ENCODE data around the gene KCNB1. TPM values are rescaled to one million over a fixed set of nuclear protein-coding genes. Genes with fewer than 3 reads are reported as not detected.

The KCNB1 gene
- total RNA-seq, 1 experiment from 2014 or later = 0.09 TPM

DNA sequence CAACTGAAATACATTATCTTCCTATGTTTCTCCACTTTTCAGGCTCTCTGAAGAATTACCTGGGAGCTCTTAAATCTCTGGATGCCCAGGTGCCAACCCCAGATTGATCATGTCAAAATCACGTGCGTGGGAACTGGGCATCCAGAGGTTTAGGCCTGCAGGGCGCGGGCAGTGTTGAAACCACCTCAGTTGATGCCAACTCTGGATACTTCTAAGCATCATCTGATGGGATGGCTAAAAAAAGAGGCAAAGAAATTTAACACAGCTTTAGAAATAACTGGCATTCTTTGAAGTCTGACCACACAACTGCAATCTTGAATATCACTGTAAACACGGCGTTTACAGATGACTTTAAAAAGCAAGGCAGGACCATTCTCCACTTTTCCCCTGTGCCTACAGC is 43.6 kb upstream of the KCNB1 start:
- no peaks in the 10 kb centered on the region for H3K9me3 Mint-ChIP-seq (ENCODE audit: unreplicated experiment)
- CTCF ChIA-PET = no interaction called here
- DNase-seq = peak in 1 of 2 experiments; percentile 14

DNA sequence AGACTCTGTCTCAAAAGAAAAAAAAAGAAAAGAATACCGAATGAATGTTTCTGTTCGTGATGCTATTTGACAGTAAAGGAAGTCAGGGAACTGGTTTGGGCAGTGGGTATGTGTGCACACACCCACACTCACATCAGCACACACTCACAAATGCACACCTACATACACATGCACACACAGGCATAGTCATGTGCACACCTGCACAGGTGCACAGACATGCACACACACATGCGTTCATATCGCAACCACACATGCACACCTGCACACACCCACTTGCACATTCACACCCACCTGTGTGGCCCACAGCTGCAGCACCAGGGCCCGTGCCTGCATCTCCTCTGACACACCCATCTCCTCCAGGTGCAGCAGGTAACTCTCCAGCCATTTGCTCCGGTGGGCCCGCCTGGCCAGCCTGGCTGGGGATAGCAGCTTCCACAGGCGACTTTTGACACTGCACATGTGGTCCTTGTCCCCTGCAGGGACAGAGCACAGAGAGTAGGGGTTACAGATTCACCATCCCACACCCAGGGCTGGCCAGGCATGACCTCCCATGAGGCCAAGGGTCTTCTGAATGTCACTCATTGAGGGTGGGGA is 41.4 kb upstream of the KCNB1 start:
- ChIA-PET POLR2A (no interaction called here), CTCF (interaction anchor here (0.6 to 0.7 kb wide), 2 partner anchors 28 to 317 kb away, joined by 3 to 5 read pairs; no protein-coding TSS in a partner anchor)
- no peaks in the 10 kb centered on the region for H3K9me3 Mint-ChIP-seq (ENCODE audit: unreplicated experiment)
- H3K4me1 Mint-ChIP-seq (ENCODE audit: low read depth, unreplicated experiment) = no peaks in the 10 kb centered on the region
- no peak overlapping the region for H3K4me3 Mint-ChIP-seq (ENCODE audit: unreplicated experiment)
- BruUV-seq (replicated peaks) = no TSS peak
- peaks cover 2% of the 10 kb centered on the region; the same call in 1 of the 2 replicates for H3K27me3 ChIP-seq (replicated peaks; ENCODE audit: control insufficient read depth, insufficient read depth, low read length)
- TF ChIP-seq, protein P1, sequence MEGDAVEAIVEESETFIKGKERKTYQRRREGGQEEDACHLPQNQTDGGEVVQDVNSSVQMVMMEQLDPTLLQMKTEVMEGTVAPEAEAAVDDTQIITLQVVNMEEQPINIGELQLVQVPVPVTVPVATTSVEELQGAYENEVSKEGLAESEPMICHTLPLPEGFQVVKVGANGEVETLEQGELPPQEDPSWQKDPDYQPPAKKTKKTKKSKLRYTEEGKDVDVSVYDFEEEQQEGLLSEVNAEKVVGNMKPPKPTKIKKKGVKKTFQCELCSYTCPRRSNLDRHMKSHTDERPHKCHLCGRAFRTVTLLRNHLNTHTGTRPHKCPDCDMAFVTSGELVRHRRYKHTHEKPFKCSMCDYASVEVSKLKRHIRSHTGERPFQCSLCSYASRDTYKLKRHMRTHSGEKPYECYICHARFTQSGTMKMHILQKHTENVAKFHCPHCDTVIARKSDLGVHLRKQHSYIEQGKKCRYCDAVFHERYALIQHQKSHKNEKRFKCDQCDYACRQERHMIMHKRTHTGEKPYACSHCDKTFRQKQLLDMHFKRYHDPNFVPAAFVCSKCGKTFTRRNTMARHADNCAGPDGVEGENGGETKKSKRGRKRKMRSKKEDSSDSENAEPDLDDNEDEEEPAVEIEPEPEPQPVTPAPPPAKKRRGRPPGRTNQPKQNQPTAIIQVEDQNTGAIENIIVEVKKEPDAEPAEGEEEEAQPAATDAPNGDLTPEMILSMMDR (IDR thresholded peaks at IDR 0.05; ENCODE audit: insufficient read depth in 1 of 2, low read depth in 1 of 2, low read length in 1 of 2, severe bottlenecking in 1 of 2, unreplicated experiment in 1 of 2) = no peak
- DNase-seq = peak in 1 of 2 experiments; percentile 30
- no peaks in the 10 kb centered on the region for H3K4me1 ChIP-seq
- intact Hi-C loops (cut with micrococcal nuclease; ENCODE audit: unreplicated experiment) = no loop called here
- H3K9me3 ChIP-seq = peaks cover 12% of the 10 kb centered on the region
- H3K4me3 ChIP-seq (ENCODE audit: low read depth, low read length) = no peak overlapping the region
- no peaks in the 10 kb centered on the region for H3K36me3 ChIP-seq (ENCODE audit: control insufficient read depth, insufficient read depth, low read length)
- H3K36me3 Mint-ChIP-seq (ENCODE audit: insufficient read depth, unreplicated experiment) = no peaks in the 10 kb centered on the region
- H3K27ac Mint-ChIP-seq (ENCODE audit: unreplicated experiment) = no peak overlapping the region
- H3K27me3 Mint-ChIP-seq (ENCODE audit: insufficient read depth, unreplicated experiment) = peaks cover 20% of the 10 kb centered on the region

More for the DNA sequence above, 43.6 kb upstream of the KCNB1 start:
- no peak overlapping the region for H3K4me3 Mint-ChIP-seq (ENCODE audit: unreplicated experiment)
- Histone ChIP-seq H3K4me3 (ENCODE audit: low read depth, low read length) (no peak overlapping the region), H3K27me3 (replicated peaks; ENCODE audit: control insufficient read depth, insufficient read depth, low read length) (peaks cover 2% of the 10 kb centered on the region; the same call in 1 of the 2 replicates), H3K9me3 (peaks cover 12% of the 10 kb centered on the region), H3K36me3 (ENCODE audit: control insufficient read depth, insufficient read depth, low read length) (no peaks in the 10 kb centered on the region), H3K4me1 (no peaks in the 10 kb centered on the region)
- no peaks in the 10 kb centered on the region for H3K4me1 Mint-ChIP-seq (ENCODE audit: low read depth, unreplicated experiment)
- H3K27ac Mint-ChIP-seq (ENCODE audit: unreplicated experiment) = no peak overlapping the region
- BruUV-seq (replicated peaks) = no TSS peak
- H3K36me3 Mint-ChIP-seq (ENCODE audit: insufficient read depth, unreplicated experiment) = no peaks in the 10 kb centered on the region
- TF ChIP-seq, protein P1 (IDR thresholded peaks at IDR 0.05; ENCODE audit: insufficient read depth in 1 of 2, low read depth in 1 of 2, low read length in 1 of 2, severe bottlenecking in 1 of 2, unreplicated experiment in 1 of 2) = no peak
- H3K27me3 Mint-ChIP-seq (ENCODE audit: insufficient read depth, unreplicated experiment) = peaks cover 13% of the 10 kb centered on the region
- intact Hi-C loops (cut with micrococcal nuclease; ENCODE audit: unreplicated experiment) = no loop called here
- POLR2A ChIA-PET = no interaction called here

DNA sequence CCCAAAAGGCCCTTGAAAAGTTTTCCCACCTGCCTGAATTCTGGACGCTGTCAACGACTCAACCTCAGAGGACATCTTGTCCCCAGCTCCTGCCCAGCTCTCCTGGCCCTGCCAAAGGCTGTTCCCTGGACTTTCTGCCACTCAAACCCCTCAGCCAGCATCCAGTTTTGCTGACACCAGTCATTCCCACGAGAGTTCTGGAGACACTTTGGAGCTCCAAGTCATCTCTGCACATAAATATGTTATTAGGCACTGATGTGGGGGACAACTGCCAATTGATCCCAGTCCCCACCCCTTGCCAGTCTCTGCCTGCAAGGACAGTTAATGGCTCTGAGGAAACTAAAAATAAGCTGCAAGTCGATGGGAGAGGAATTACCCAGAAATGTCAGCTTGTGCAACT is 38.9 kb upstream of the KCNB1 start:
- H3K4me1 Mint-ChIP-seq (ENCODE audit: low read depth, unreplicated experiment) = no peaks in the 10 kb centered on the region
- no peaks in the 10 kb centered on the region for H3K9me3 Mint-ChIP-seq (ENCODE audit: unreplicated experiment)
- ChIA-PET CTCF (interaction anchor here (0.5 to 0.9 kb wide), 3 partner anchors 13 to 175 kb away, joined by 3 to 5 read pairs (median 3); no protein-coding TSS in a partner anchor), POLR2A (interaction anchor here (0.5 kb wide), 1 partner anchor 304 kb away, joined by 4 read pairs; no protein-coding TSS in a partner anchor)
- peaks cover 12% of the 10 kb centered on the region for H3K9me3 ChIP-seq
- peaks cover 24% of the 10 kb centered on the region for H3K27me3 Mint-ChIP-seq (ENCODE audit: insufficient read depth, unreplicated experiment)
- no peaks in the 10 kb centered on the region for H3K4me1 ChIP-seq
- DNase-seq = no peak
- H3K27me3 ChIP-seq (replicated peaks; ENCODE audit: control insufficient read depth, insufficient read depth, low read length) = peaks cover 2% of the 10 kb centered on the region
- H3K4me3 ChIP-seq (ENCODE audit: low read depth, low read length) = no peak overlapping the region
- no peak overlapping the region for H3K4me3 Mint-ChIP-seq (ENCODE audit: unreplicated experiment)
- TF ChIP-seq, protein P1 (IDR thresholded peaks at IDR 0.05; ENCODE audit: insufficient read depth in 1 of 2, low read depth in 1 of 2, low read length in 1 of 2, severe bottlenecking in 1 of 2, unreplicated experiment in 1 of 2) = no peak
- BruUV-seq (replicated peaks) = no TSS peak
- no peaks in the 10 kb centered on the region for H3K36me3 ChIP-seq (ENCODE audit: control insufficient read depth, insufficient read depth, low read length)
- H3K27ac Mint-ChIP-seq (ENCODE audit: unreplicated experiment) = no peak overlapping the region
- no peaks in the 10 kb centered on the region for H3K36me3 Mint-ChIP-seq (ENCODE audit: insufficient read depth, unreplicated experiment)
- intact Hi-C loops (cut with micrococcal nuclease; ENCODE audit: unreplicated experiment) = no loop called here

All from Caco-2 (cell line).